Liver (tissue), 9 donors: ENCODE measurements around the gene SYT6. TPM values are rescaled to one million over a fixed set of nuclear protein-coding genes. Genes with fewer than 3 reads are reported as not detected.
A peak's percentile ranks its signal among the peaks of the same experiment; 100 is the strongest.

Source experiments
- DNase-seq: peaks from one replicate; pipeline ENCODE4 v3.0.0-alpha.2; 2017; ENCODE audit warnings: low spot score
- H3K27ac ChIP-seq, 2 donors: one replicate each; pipeline ENCODE4 v1.7.0; 2013; ENCODE audit warnings: inconsistent platforms in 2 of 2, low read length in 2 of 2, control low read depth in 1 of 2, low read depth in 1 of 2, mild to moderate bottlenecking in 1 of 2
- H3K27me3 ChIP-seq, 4 donors: one replicate each; pipeline versions ENCODE4 v1.6.1 to v1.7.0; 2013; ENCODE audit warnings: low read length in 3 of 4, inconsistent platforms in 1 of 4, mild to moderate bottlenecking in 1 of 4, moderate library complexity in 1 of 4; ENCODE audit not compliant: control insufficient read depth in 4 of 4, insufficient read depth in 4 of 4
- H3K36me3 ChIP-seq, 4 donors: one replicate each; pipeline versions ENCODE4 v1.6.1 to v1.7.0; 2013; ENCODE audit warnings: low read length in 3 of 4, mild to moderate bottlenecking in 3 of 4, low read depth in 1 of 4, moderate library complexity in 1 of 4; ENCODE audit not compliant: control insufficient read depth in 4 of 4, insufficient read depth in 3 of 4
- H3K4me1 ChIP-seq, 4 donors: one replicate each; pipeline versions ENCODE4 v1.6.1 to v1.7.0; 2013; ENCODE audit warnings: low read length in 3 of 4, mild to moderate bottlenecking in 3 of 4, moderate library complexity in 1 of 4; ENCODE audit not compliant: control insufficient read depth in 4 of 4, insufficient read depth in 4 of 4
- H3K4me3 ChIP-seq, 3 donors: one replicate each; pipeline versions ENCODE4 v1.6.1 to v1.7.0; 2013; ENCODE audit warnings: low read length in 3 of 3, control low read depth in 1 of 3, low read depth in 1 of 3, mild to moderate bottlenecking in 1 of 3
- H3K9ac ChIP-seq, 2 donors: one replicate each; pipeline ENCODE4 v1.7.0; 2013; ENCODE audit warnings: low read length in 2 of 2, mild to moderate bottlenecking in 2 of 2, moderate library complexity in 2 of 2, control low read depth in 1 of 2, low read depth in 1 of 2
- H3K9me3 ChIP-seq, 4 donors: one replicate each; pipeline versions ENCODE4 v1.6.1 to v1.7.0; 2013; ENCODE audit warnings: low read length in 3 of 4; ENCODE audit not compliant: control insufficient read depth in 4 of 4
- EGR1 ChIP-seq, 2 donors: IDR thresholded peaks; 2 replicates each; pipeline ENCODE4 v1.6.1; 2016 to 2018; ENCODE audit warnings: antibody characterized with exemption in 2 of 2, low read depth in 2 of 2
- FOXA2 ChIP-seq: IDR thresholded peaks from 2 replicates; pipeline ENCODE4 v1.6.1; 2016; ENCODE audit warnings: antibody characterized with exemption
- NR2F2 ChIP-seq: IDR thresholded peaks from 2 replicates; pipeline ENCODE4 v1.6.1; 2016; ENCODE audit warnings: antibody characterized with exemption
- SP1 ChIP-seq: IDR thresholded peaks from 2 replicates; pipeline ENCODE4 v1.6.1; 2018; ENCODE audit warnings: antibody characterized with exemption, mild to moderate bottlenecking
- WGBS: extraction: QIAGEN DNeasy Blood & Tissue Kit; methylation state at CpG from one replicate; pipeline ENCODE4 v1.1.7; 2013; 5-methylcytosine and 5-hydroxymethylcytosine counted together
- polyA plus RNA-seq, 2 donors: library from polyadenylated mRNA; stranded (reverse) in 1 of 2; unstranded in 1 of 2; fragments of 200-250 nt in 1 of 2; fragments of >200 nt in 1 of 2; fragmentation: Nextera tagmentation in 1 of 2; extraction: Ambion mirVana in 1 of 2; gene quantifications; one replicate each; pipeline versions ENCODE4 v1.2.1 to v1.2.3, GENCODE V29; 2013 to 2015
- total RNA-seq, 2 donors: library from RNA; depleted of rRNA; stranded (reverse); fragments of >200 nt; gene quantifications; one replicate each; pipeline ENCODE4 v1.2.3, GENCODE V29; 2014
- donor health status: healthy.
- donor health status: healthy.
- donor health status: healthy.
- donor health status: healthy.
- donor health status: healthy.

Gene SYT6
- total and polyA plus RNA-seq, 4 donors = under 0.01 to 0.17 TPM; not detected in 2

- Histone ChIP-seq H3K9ac (no peak overlapping the region), H3K9me3 (no peaks in the 10 kb centered on the region), H3K36me3 (no peaks in the 10 kb centered on the region), H3K27me3 (no peaks in the 10 kb centered on the region), H3K27ac (no peak overlapping the region), H3K4me1 (no peaks in the 10 kb centered on the region), H3K4me3 (no peak overlapping the region)
- DNase-seq = no peak
- 44% methylated on average over 4 of the region's 4 CpGs for WGBS
- TF ChIP-seq NR2F2 (peak; percentile 96), EGR1 (IDR thresholded peaks at IDR 0.05; ENCODE audit: low read depth in 2 of 2) (no peak)
These were observed 110.6 kb downstream of the SYT6 start for GRCh38 chr1:114043054-114043453.

- TF ChIP-seq SP1 = no peak
- no peak for TF ChIP-seq FOXA2
- Histone ChIP-seq H3K4me1 (no peaks in the 10 kb centered on the region), H3K4me3 (no peak overlapping the region), H3K27ac (no peak overlapping the region), H3K27me3 (no peaks in the 10 kb centered on the region), H3K9ac (no peak overlapping the region), H3K9me3 (no peaks in the 10 kb centered on the region), H3K36me3 (no peaks in the 10 kb centered on the region)
- no peak for DNase-seq
- 56% methylated on average over 4 of the region's 4 CpGs for WGBS
These were observed 113.2 kb downstream of the SYT6 start for GRCh38 chr1:114040273-114041015.

Other genes with a start within 250 kb of the SYT6 start
- gene AP4B1, start 249.1 kb downstream of the SYT6 start, total RNA-seq = 10 to 100 TPM in 1 of 2 donors, 1 to 10 TPM in 1; 9.4 to 10.6 TPM
- 1 to 10 TPM; 4.3 to 4.6 TPM for gene AP4B1, start 249.1 kb downstream of the SYT6 start, polyA plus RNA-seq
- gene DCLRE1B, start 248.5 kb downstream of the SYT6 start, total RNA-seq = 1 to 10 TPM; 1.0 to 6.6 TPM
- gene DCLRE1B, start 248.5 kb downstream of the SYT6 start, polyA plus RNA-seq = 1 to 10 TPM in 1 of 2 donors, under 1 TPM in 1; 0.82 to 1.5 TPM
- 10 to 100 TPM; 21.0 to 50.2 TPM for gene HIPK1, start 224.5 kb downstream of the SYT6 start, total RNA-seq
- 1 to 10 TPM; 8.7 to 9.2 TPM for gene HIPK1, start 224.5 kb downstream of the SYT6 start, polyA plus RNA-seq
- 10 to 100 TPM; 10.8 to 13.6 TPM for gene OLFML3, start 174.4 kb downstream of the SYT6 start, total RNA-seq
- 10 to 100 TPM in 1 of 2 donors, 1 to 10 TPM in 1; 8.3 to 16.7 TPM for gene OLFML3, start 174.4 kb downstream of the SYT6 start, polyA plus RNA-seq